ENCODE results near the gene OMP. TPM values are rescaled to one million over a fixed set of nuclear protein-coding genes. Genes with fewer than 3 reads are reported as not detected.

OMP gene
- polyA plus RNA-seq, 1 donor from 2014 or later: not detected

DNA sequence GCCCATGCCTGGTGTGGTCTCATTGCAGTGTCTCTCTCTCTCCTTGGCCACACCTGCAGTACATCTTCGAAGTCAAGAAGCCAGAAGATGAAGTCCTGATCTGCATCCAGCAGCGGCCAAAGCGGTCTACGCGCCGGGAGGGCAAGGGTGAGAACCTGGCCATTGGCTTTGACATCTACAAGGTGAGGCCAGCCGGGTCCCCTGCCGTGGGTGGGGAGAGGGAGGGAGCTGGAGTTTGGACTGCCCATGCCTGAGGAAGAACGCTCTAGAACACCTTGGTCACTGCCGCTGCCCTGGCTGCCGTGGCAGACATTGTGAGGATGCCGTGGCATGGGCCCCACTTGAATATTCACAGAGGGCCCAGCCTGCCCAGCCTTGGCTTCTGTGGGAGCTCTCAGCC, 16.3 kb downstream of the OMP start:
- H3K27me3 ChIP-seq (ENCODE audit: insufficient read depth, low read depth, low read length): no peaks in the 10 kb centered on the region
- H3K9me2 ChIP-seq (ENCODE audit: insufficient read depth, low read length): no peaks in the 10 kb centered on the region
- no peaks in the 10 kb centered on the region for H3K36me3 ChIP-seq (ENCODE audit: insufficient read depth, low read length)
- H3F3A ChIP-seq (ENCODE audit: insufficient read depth, low read length, poor library complexity, severe bottlenecking): no peaks in the 10 kb centered on the region
- no peaks in the 10 kb centered on the region for H3K9me3 ChIP-seq (ENCODE audit: low read length)
- H3K9ac ChIP-seq (ENCODE audit: low read length): no peak overlapping the region
- H3K27ac ChIP-seq (ENCODE audit: low read length): no peak overlapping the region
- H2AFZ ChIP-seq (ENCODE audit: low read depth, low read length): no peak overlapping the region
- no peak overlapping the region for H3K4me3 ChIP-seq (ENCODE audit: low read length)
- no peaks in the 10 kb centered on the region for H4K20me1 ChIP-seq (ENCODE audit: insufficient read depth)
- TF ChIP-seq, protein P1, sequence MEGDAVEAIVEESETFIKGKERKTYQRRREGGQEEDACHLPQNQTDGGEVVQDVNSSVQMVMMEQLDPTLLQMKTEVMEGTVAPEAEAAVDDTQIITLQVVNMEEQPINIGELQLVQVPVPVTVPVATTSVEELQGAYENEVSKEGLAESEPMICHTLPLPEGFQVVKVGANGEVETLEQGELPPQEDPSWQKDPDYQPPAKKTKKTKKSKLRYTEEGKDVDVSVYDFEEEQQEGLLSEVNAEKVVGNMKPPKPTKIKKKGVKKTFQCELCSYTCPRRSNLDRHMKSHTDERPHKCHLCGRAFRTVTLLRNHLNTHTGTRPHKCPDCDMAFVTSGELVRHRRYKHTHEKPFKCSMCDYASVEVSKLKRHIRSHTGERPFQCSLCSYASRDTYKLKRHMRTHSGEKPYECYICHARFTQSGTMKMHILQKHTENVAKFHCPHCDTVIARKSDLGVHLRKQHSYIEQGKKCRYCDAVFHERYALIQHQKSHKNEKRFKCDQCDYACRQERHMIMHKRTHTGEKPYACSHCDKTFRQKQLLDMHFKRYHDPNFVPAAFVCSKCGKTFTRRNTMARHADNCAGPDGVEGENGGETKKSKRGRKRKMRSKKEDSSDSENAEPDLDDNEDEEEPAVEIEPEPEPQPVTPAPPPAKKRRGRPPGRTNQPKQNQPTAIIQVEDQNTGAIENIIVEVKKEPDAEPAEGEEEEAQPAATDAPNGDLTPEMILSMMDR (IDR thresholded peaks at IDR 0.05; ENCODE audit: poor library complexity, severe bottlenecking): no peak
- TF ChIP-seq TAF1 (IDR thresholded peaks at IDR 0.05; ENCODE audit: low read depth) (no peak), POLR2AphosphoS5 (IDR thresholded peaks at IDR 0.05) (no peak), EZH2 (IDR thresholded peaks at IDR 0.05; ENCODE audit: borderline replicate concordance, insufficient read depth, low read length, poor library complexity, severe bottlenecking) (no peak)
- no peaks in the 10 kb centered on the region for H3K79me2 ChIP-seq (replicated peaks; ENCODE audit: insufficient read depth, low read length)
- no peak overlapping the region for H3K4me2 ChIP-seq (ENCODE audit: low read length)

DNA sequence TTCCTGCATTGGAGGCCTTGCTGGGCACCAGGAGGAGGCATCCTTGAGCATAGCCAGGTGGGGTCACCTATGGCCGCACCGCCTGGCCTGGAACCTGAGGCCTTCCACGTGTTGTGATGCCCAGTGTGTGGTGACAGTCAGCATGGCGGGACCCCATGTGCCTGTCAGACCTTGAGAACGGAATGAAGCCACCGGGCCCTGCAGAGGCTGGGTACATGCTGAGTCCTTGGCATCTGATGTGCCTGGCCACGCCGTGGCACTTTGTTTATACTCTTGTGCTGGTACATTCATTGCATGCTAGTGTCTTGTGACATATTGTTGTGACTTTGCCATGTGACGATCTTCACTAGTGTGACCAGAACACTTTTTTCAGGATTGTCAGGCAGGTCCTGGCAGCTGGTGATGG, 16.9 kb downstream of the OMP start:
- Histone ChIP-seq H3K36me3 (ENCODE audit: insufficient read depth, low read length) (no peaks in the 10 kb centered on the region), H3K27ac (ENCODE audit: low read length) (no peak overlapping the region), H3K9ac (ENCODE audit: low read length) (no peak overlapping the region), H3F3A (ENCODE audit: insufficient read depth, low read length, poor library complexity, severe bottlenecking) (no peaks in the 10 kb centered on the region), H3K27me3 (ENCODE audit: insufficient read depth, low read depth, low read length) (no peaks in the 10 kb centered on the region), H4K20me1 (ENCODE audit: insufficient read depth) (no peaks in the 10 kb centered on the region), H3K9me3 (ENCODE audit: low read length) (no peaks in the 10 kb centered on the region), H3K4me3 (ENCODE audit: low read length) (no peak overlapping the region), H3K4me2 (ENCODE audit: low read length) (no peak overlapping the region), H3K79me2 (replicated peaks; ENCODE audit: insufficient read depth, low read length) (no peaks in the 10 kb centered on the region), H3K9me2 (ENCODE audit: insufficient read depth, low read length) (no peaks in the 10 kb centered on the region), H2AFZ (ENCODE audit: low read depth, low read length) (no peak overlapping the region)
- TF ChIP-seq MXI1 (conservative IDR thresholded peaks at IDR 0.05; ENCODE audit: poor library complexity, severe bottlenecking): no peak
- TF ChIP-seq, protein P2, sequence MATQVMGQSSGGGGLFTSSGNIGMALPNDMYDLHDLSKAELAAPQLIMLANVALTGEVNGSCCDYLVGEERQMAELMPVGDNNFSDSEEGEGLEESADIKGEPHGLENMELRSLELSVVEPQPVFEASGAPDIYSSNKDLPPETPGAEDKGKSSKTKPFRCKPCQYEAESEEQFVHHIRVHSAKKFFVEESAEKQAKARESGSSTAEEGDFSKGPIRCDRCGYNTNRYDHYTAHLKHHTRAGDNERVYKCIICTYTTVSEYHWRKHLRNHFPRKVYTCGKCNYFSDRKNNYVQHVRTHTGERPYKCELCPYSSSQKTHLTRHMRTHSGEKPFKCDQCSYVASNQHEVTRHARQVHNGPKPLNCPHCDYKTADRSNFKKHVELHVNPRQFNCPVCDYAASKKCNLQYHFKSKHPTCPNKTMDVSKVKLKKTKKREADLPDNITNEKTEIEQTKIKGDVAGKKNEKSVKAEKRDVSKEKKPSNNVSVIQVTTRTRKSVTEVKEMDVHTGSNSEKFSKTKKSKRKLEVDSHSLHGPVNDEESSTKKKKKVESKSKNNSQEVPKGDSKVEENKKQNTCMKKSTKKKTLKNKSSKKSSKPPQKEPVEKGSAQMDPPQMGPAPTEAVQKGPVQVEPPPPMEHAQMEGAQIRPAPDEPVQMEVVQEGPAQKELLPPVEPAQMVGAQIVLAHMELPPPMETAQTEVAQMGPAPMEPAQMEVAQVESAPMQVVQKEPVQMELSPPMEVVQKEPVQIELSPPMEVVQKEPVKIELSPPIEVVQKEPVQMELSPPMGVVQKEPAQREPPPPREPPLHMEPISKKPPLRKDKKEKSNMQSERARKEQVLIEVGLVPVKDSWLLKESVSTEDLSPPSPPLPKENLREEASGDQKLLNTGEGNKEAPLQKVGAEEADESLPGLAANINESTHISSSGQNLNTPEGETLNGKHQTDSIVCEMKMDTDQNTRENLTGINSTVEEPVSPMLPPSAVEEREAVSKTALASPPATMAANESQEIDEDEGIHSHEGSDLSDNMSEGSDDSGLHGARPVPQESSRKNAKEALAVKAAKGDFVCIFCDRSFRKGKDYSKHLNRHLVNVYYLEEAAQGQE (IDR thresholded peaks at IDR 0.05; ENCODE audit: borderline replicate concordance): no peak
- no peak for TF ChIP-seq RAD21 (conservative IDR thresholded peaks at IDR 0.05)
- TF ChIP-seq, protein P1 (IDR thresholded peaks at IDR 0.05; ENCODE audit: poor library complexity, severe bottlenecking): no peak
